Chondrocyte (in vitro differentiated cells): ENCODE results near the gene POU4F3. TPM values are rescaled to one million over a fixed set of nuclear protein-coding genes. Genes with fewer than 3 reads are reported as not detected.
A peak's percentile ranks its signal among the peaks of the same experiment; 100 is the strongest.

Experiments
- DNase-seq: peaks from one replicate; pipeline ENCODE4 v3.0.0; 2021; ENCODE audit warnings: mixed read lengths, low spot score
- H3K27ac Mint-ChIP-seq: one replicate; pipeline ENCODE4 v1.8.0; 2021; ENCODE audit warnings: mild to moderate bottlenecking, moderate library complexity, mixed read lengths; ENCODE audit not compliant: unreplicated experiment
- H3K27me3 Mint-ChIP-seq: 2 replicates; pipeline ENCODE4 v1.8.0; 2021; ENCODE audit warnings: low read depth, mixed read lengths
- H3K36me3 Mint-ChIP-seq: 2 replicates; pipeline ENCODE4 v1.8.0; 2021; ENCODE audit warnings: low read depth, mixed read lengths
- H3K4me1 Mint-ChIP-seq: 2 replicates; pipeline ENCODE4 v1.8.0; 2021; ENCODE audit warnings: low read depth, mild to moderate bottlenecking, mixed read lengths
- H3K4me3 Mint-ChIP-seq: one replicate; pipeline ENCODE4 v1.8.0; 2021; ENCODE audit warnings: mild to moderate bottlenecking, moderate library complexity, mixed read lengths; ENCODE audit not compliant: unreplicated experiment
- H3K9me3 Mint-ChIP-seq: 2 replicates; pipeline ENCODE4 v1.8.0; 2021; ENCODE audit warnings: low read depth, mixed read lengths
- total RNA-seq: library from RNA; stranded (reverse); gene quantifications from 3 replicates; pipeline ENCODE4 v1.2.1, GENCODE V29; 2021
- TF ChIP-seq, protein P1 (sequence below): fragments of 200-600 bp; sonication (generic); IDR thresholded peaks from 2 replicates; pipeline ENCODE4 v1.5.0; 2021; ENCODE audit warnings: antibody characterized with exemption, mild to moderate bottlenecking, moderate library complexity

Gene POU4F3
- total RNA-seq, 1 donor from 2014 or later = not detected

DNA sequence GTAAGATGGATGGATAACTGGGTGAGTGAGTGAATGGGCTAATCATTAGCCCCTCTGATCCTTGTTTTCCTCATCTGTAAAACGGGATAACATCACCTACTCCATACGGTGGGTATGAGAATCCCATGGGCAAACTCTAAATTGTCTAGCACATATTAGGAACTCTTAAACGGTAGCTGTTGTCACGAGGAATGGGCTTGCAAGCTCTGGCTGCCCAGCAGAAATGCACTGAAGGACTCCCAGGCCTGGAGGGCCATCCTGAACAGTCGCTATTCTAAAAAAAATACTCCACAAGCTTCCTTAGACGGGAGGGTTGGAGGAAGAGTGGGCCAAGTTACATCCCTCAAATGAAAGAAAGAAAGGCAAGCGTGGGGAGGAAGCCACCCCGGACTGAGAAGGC is 711 bp upstream of the POU4F3 start:
- no peak for DNase-seq
- H3K27ac Mint-ChIP-seq = no peak overlapping the region
- no peak overlapping the region for H3K4me3 Mint-ChIP-seq

DNA sequence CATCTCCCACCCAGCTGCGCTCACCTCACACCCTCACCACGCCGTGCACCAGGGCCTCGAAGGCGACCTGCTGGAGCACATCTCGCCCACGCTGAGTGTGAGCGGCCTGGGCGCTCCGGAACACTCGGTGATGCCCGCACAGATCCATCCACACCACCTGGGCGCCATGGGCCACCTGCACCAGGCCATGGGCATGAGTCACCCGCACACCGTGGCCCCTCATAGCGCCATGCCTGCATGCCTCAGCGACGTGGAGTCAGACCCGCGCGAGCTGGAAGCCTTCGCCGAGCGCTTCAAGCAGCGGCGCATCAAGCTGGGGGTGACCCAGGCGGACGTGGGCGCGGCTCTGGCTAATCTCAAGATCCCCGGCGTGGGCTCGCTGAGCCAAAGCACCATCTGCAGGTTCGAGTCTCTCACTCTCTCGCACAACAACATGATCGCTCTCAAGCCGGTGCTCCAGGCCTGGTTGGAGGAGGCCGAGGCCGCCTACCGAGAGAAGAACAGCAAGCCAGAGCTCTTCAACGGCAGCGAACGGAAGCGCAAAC is 1.1 kb downstream of the POU4F3 start:
- peaks cover 92% of the 10 kb centered on the region for H3K27me3 Mint-ChIP-seq
- DNase-seq = no peak
- H3K36me3 Mint-ChIP-seq = peaks cover 2% of the 10 kb centered on the region
- H3K4me3 Mint-ChIP-seq = peak overlapping the region; percentile 52
- TF ChIP-seq, protein P1, sequence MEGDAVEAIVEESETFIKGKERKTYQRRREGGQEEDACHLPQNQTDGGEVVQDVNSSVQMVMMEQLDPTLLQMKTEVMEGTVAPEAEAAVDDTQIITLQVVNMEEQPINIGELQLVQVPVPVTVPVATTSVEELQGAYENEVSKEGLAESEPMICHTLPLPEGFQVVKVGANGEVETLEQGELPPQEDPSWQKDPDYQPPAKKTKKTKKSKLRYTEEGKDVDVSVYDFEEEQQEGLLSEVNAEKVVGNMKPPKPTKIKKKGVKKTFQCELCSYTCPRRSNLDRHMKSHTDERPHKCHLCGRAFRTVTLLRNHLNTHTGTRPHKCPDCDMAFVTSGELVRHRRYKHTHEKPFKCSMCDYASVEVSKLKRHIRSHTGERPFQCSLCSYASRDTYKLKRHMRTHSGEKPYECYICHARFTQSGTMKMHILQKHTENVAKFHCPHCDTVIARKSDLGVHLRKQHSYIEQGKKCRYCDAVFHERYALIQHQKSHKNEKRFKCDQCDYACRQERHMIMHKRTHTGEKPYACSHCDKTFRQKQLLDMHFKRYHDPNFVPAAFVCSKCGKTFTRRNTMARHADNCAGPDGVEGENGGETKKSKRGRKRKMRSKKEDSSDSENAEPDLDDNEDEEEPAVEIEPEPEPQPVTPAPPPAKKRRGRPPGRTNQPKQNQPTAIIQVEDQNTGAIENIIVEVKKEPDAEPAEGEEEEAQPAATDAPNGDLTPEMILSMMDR = no peak
- H3K27ac Mint-ChIP-seq = no peak overlapping the region
- peaks cover 33% of the 10 kb centered on the region for H3K4me1 Mint-ChIP-seq
- H3K9me3 Mint-ChIP-seq = no peaks in the 10 kb centered on the region

More for the DNA sequence above, 711 bp upstream of the POU4F3 start:
- Mint-ChIP-seq H3K36me3 (peaks cover 5% of the 10 kb centered on the region), H3K9me3 (no peaks in the 10 kb centered on the region), H3K27me3 (peaks cover 94% of the 10 kb centered on the region), H3K4me1 (peaks cover 29% of the 10 kb centered on the region)
- TF ChIP-seq, protein P1 = no peak

DNA sequence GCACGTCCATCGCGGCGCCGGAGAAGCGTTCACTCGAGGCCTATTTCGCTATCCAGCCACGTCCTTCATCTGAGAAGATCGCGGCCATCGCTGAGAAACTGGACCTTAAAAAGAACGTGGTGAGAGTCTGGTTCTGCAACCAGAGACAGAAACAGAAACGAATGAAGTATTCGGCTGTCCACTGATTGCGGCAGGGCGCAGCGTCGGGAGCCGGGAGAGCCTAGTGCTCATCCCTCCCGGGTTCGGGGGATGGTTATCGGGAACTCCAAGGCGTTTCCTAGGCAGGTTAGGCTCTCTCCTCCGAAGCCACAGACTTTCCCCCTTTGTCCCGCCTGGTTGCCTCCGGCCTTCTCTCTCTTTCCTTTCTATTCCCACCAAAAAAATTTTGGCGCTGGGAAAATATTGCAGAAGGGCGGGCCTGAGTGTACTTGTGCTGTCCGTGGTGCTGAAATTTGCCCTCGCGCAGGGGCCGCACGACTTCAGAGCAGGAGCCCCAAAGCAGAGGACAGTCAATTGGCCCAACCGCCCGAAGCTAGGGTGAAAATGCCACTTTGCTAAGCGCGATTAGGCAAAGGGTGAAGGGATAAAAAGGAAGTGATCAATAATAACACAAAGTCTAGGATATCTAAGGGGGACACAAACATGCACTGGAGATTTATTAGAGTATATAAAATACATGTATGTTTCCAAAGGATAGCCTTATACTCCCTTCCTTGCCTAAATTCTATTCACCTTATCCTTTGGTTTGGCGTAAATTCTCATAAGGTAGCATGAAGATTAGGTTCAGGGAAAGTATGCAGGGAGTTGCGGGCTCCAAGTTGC is 1.8 kb downstream of the POU4F3 start:
- no peak for DNase-seq

DNA sequence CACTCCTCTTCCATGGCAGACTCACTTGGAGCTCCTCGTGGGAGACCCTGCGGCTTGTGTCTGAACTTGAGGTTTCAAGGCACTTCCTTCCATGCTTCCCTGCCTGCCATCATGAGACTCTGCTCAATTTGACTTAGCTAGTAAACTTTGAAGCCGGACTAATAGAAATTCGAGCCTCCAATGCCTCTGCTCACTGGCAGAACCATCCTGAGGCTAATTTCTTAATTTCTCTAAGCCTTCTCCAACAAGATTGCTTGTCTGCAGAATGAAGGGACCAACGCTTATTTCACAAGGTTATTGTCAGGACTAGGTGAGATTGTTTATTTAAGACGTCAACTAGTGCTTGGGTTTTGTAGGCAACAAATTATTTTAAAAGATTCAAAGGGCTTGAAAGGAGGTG is 3.2 kb downstream of the POU4F3 start:
- TF ChIP-seq, protein P1 = no peak
- peaks cover 90% of the 10 kb centered on the region for H3K27me3 Mint-ChIP-seq
- H3K36me3 Mint-ChIP-seq = peaks cover 2% of the 10 kb centered on the region
- H3K4me1 Mint-ChIP-seq = peaks cover 39% of the 10 kb centered on the region
- no peak overlapping the region for H3K27ac Mint-ChIP-seq
- DNase-seq = no peak
- H3K9me3 Mint-ChIP-seq = no peaks in the 10 kb centered on the region
- H3K4me3 Mint-ChIP-seq = no peak overlapping the region

More for the DNA sequence above, 1.8 kb downstream of the POU4F3 start:
- Mint-ChIP-seq H3K4me1 (peaks cover 37% of the 10 kb centered on the region), H3K4me3 (peak overlapping the region; percentile 52), H3K27me3 (peaks cover 91% of the 10 kb centered on the region), H3K9me3 (no peaks in the 10 kb centered on the region), H3K27ac (no peak overlapping the region), H3K36me3 (peaks cover 2% of the 10 kb centered on the region)
- TF ChIP-seq, protein P1 = no peak

DNA sequence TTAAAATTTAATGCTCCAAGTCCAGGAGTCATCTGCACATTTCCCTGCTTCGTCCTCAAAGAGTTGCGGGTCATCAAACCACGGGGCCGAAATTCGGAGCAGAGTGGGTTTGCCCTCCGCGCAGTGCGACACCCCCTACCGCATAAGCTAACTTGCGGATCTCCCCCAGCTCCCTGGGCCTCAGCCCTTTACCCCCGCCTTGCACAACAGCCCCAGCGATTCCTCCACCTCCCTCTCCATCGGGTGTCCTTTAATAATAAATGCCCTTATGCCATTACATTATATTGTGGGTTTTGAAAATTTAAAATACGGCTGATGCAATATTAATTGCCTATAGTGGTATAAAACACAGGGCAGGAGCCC is 3.9 kb downstream of the POU4F3 start:
- H3K4me1 Mint-ChIP-seq = peaks cover 39% of the 10 kb centered on the region
- no peaks in the 10 kb centered on the region for H3K9me3 Mint-ChIP-seq
- no peak overlapping the region for H3K27ac Mint-ChIP-seq
- H3K27me3 Mint-ChIP-seq = peaks cover 85% of the 10 kb centered on the region
- no peak overlapping the region for H3K4me3 Mint-ChIP-seq
- TF ChIP-seq, protein P1 = no peak
- DNase-seq = no peak
- H3K36me3 Mint-ChIP-seq = peaks cover 2% of the 10 kb centered on the region
